Keratinocyte (primary cell): Measurements from ENCODE around the gene LTBR. TPM values are rescaled to one million over a fixed set of nuclear protein-coding genes. Genes with fewer than 3 reads are reported as not detected.
A peak's percentile ranks its signal among the peaks of the same experiment; 100 is the strongest.

Experiments used
- DNase-seq: peaks from one replicate; pipeline ENCODE4 v3.0.0-alpha.2; 2011; ENCODE audit warnings: low read depth, missing footprints, low spot score
- FAIRE-seq: peaks from 2 replicates; lab custom pipeline; 2011; peaks lifted over from hg19 to GRCh38; lab: Jason Lieb, UNC
- H2AFZ ChIP-seq: 2 replicates; pipeline ENCODE4 v1.6.0; 2012; ENCODE audit warnings: low read length, control low read depth, inconsistent platforms; ENCODE audit not compliant: control insufficient read depth
- H3K27ac ChIP-seq: 2 replicates; pipeline ENCODE4 v1.5.1; 2011; ENCODE audit warnings: low read length; ENCODE audit not compliant: control insufficient read depth, insufficient read depth
- H3K27me3 ChIP-seq: 3 replicates; pipeline ENCODE4 v1.6.0; 2011; ENCODE audit warnings: low read length; ENCODE audit not compliant: control insufficient read depth, insufficient read depth; ENCODE audit errors: extremely low read depth
- H3K36me3 ChIP-seq, 2 experiments: 2 replicates in 1 of 2; 3 replicates in 1 of 2; pipeline ENCODE4 v1.5.1; 2011; ENCODE audit warnings: low read length in 2 of 2, mild to moderate bottlenecking in 1 of 2; ENCODE audit not compliant: control insufficient read depth in 2 of 2, insufficient read depth in 2 of 2; ENCODE audit errors: extremely low read depth in 1 of 2
- H3K4me1 ChIP-seq: 3 replicates; pipeline ENCODE4 v1.5.1; 2011; ENCODE audit warnings: low read length; ENCODE audit not compliant: control insufficient read depth, insufficient read depth; ENCODE audit errors: extremely low read depth
- H3K4me2 ChIP-seq: 3 replicates; pipeline ENCODE4 v1.6.0; 2011; ENCODE audit warnings: low read depth, low read length; ENCODE audit not compliant: control insufficient read depth, insufficient read depth; ENCODE audit errors: extremely low read depth
- H3K4me3 ChIP-seq, 3 experiments: fragments of 200-600 bp in 1 of 3; sonication (generic) in 1 of 3; 2 replicates in 2 of 3; 3 replicates in 1 of 3; pipeline ENCODE4 v1.5.1; 2011 to 2016; ENCODE audit warnings: low read length in 3 of 3, mild to moderate bottlenecking in 3 of 3, control low read depth in 2 of 3, inconsistent platforms in 1 of 3, low read depth in 1 of 3, mixed read lengths in 1 of 3, mixed run types in 1 of 3, moderate library complexity in 1 of 3; ENCODE audit not compliant: control insufficient read depth in 2 of 3, insufficient read depth in 2 of 3; ENCODE audit errors: extremely low read depth in 1 of 3
- H3K79me2 ChIP-seq: 2 replicates; pipeline ENCODE4 v1.6.0; 2012; ENCODE audit warnings: low read length; ENCODE audit not compliant: control insufficient read depth, insufficient read depth
- H3K9ac ChIP-seq: 3 replicates; pipeline ENCODE4 v1.6.0; 2011; ENCODE audit warnings: low read length; ENCODE audit not compliant: control insufficient read depth, insufficient read depth; ENCODE audit errors: extremely low read depth
- H3K9me1 ChIP-seq: 3 replicates; pipeline ENCODE4 v1.6.0; 2011; ENCODE audit warnings: low read length; ENCODE audit not compliant: control insufficient read depth, insufficient read depth; ENCODE audit errors: extremely low read depth
- H3K9me3 ChIP-seq: 2 replicates; pipeline ENCODE4 v1.5.1; 2012; ENCODE audit warnings: low read depth, low read length; ENCODE audit not compliant: control insufficient read depth
- H4K20me1 ChIP-seq: 3 replicates; pipeline ENCODE4 v1.6.0; 2011; ENCODE audit warnings: low read length; ENCODE audit not compliant: control insufficient read depth, insufficient read depth; ENCODE audit errors: extremely low read depth
- CTCF ChIP-seq, 3 experiments: IDR thresholded peaks in 1 of 3; conservative IDR thresholded peaks in 1 of 3; optimal IDR thresholded peaks in 1 of 3; 2 replicates in 2 of 3; 3 replicates in 1 of 3; pipeline versions ENCODE3 to v1.5.1; 2011; ENCODE audit warnings: low read length in 3 of 3, mild to moderate bottlenecking in 3 of 3, moderate library complexity in 2 of 3, control low read depth in 1 of 3, inconsistent platforms in 1 of 3; ENCODE audit not compliant: insufficient read depth in 2 of 3; ENCODE audit errors: extremely low read depth in 1 of 3
- EZH2 ChIP-seq: IDR thresholded peaks from one replicate; pipeline ENCODE4 v1.6.1; 2012; ENCODE audit warnings: inconsistent platforms, mild to moderate bottlenecking, low read length, moderate library complexity
- dilution Hi-C: fragments of 300-500 bp; cut with MboI; formaldehyde crosslinking; loops from one replicate; pipeline ENCODE4 v1.7.0; 2020; ENCODE audit warnings: low sequenced_read_pairs; ENCODE audit not compliant: extremely low pct_ligation_motif_present
- polyA plus RNA-seq, 5 experiments: library from polyadenylated mRNA; depleted of rRNA in 3 of 5; stranded (reverse) in 3 of 5; stranded (forward) in 1 of 5; unstranded in 1 of 5; fragments of >200 nt; gene quantifications; 1 replicate in 1 of 5; 2 replicates in 3 of 5; 3 replicates in 1 of 5; pipeline versions ENCODE4 v1.2.1 to v1.2.3, GENCODE V29; 2011 to 2012; ENCODE audit warnings: missing spikeins in 2 of 5, low read depth in 1 of 5, low replicate concordance in 1 of 5

The LTBR gene
- polyA plus RNA-seq, 1 donor (not counting 4 experiments of a cell fraction or from before 2014, with no cell fraction given), result 42.7 TPM

GRCh38 chr12:6341417-6342139 is 42.4 kb upstream of the LTBR start, which contains the start of gene TNFRSF1A:
Gene TNFRSF1A, minus strand, starts transcription at chr12:6342076. Its CDS starts 262 bp downstream, at chr12:6341814.
- no peak for DNase-seq
- Histone ChIP-seq H3K4me2 (peak within 1 kb of the TSS; percentile 88), H4K20me1 (peaks cover 6% of the 10 kb centered on the region), H3K79me2 (peaks cover 51% of the 10 kb centered on the region), H3K9me1 (no peaks in the 10 kb centered on the region), H3K4me1 (peaks cover 53% of the 10 kb centered on the region), H3K27me3 (no peaks in the 10 kb centered on the region), H3K9ac (peak within 1 kb of the TSS; percentile 90), H3K9me3 (no peaks in the 10 kb centered on the region), H3K4me3 (peak within 1 kb of the TSS; percentile 65 to 96 (median 83)), H2AFZ (peak within 1 kb of the TSS; percentile 67), H3K36me3 (peaks cover 2 to 4% of the 10 kb centered on the region in 2 experiments), H3K27ac (peak within 1 kb of the TSS; percentile 98)
- peak; percentile 88 for FAIRE-seq
- TF ChIP-seq CTCF (optimal IDR thresholded peaks at IDR 0.05 in 1 of 3, IDR thresholded peaks at IDR 0.05 in 1 of 3, conservative IDR thresholded peaks at IDR 0.05 in 1 of 3; ENCODE audit: extremely low read depth in 1 of 3, insufficient read depth in 2 of 3, low read length in 3 of 3), result no peak
- no peak for TF ChIP-seq EZH2
- dilution Hi-C loops, result no loop called here

GRCh38 chr12:6342140-6342889 is 41.6 kb upstream of the LTBR start:
- Histone ChIP-seq H3K27me3 (no peaks in the 10 kb centered on the region), H3K4me1 (peaks cover 45% of the 10 kb centered on the region), H3K9ac (peak overlapping the region; percentile 90), H3K79me2 (peaks cover 46% of the 10 kb centered on the region), H2AFZ (peak overlapping the region; percentile 67), H4K20me1 (peaks cover 6% of the 10 kb centered on the region), H3K4me3 (peak overlapping the region; percentile 65 to 96 (median 83)), H3K27ac (peak overlapping the region; percentile 98), H3K36me3 (peaks cover 2 to 4% of the 10 kb centered on the region in 2 experiments), H3K9me3 (no peaks in the 10 kb centered on the region), H3K4me2 (peak overlapping the region; percentile 88), H3K9me1 (no peaks in the 10 kb centered on the region)
- FAIRE-seq, result no peak
- dilution Hi-C loops, result no loop called here
- no peak for DNase-seq
- TF ChIP-seq EZH2 (no peak), CTCF (optimal IDR thresholded peaks at IDR 0.05 in 1 of 3, IDR thresholded peaks at IDR 0.05 in 1 of 3, conservative IDR thresholded peaks at IDR 0.05 in 1 of 3; ENCODE audit: extremely low read depth in 1 of 3, insufficient read depth in 2 of 3, low read length in 3 of 3) (no peak)
